Common myeloid progenitor, CD34-positive (primary cell): Measurements from ENCODE around the gene IPCEF1.
"Not testable (repeated sequence)": the region's sequence is repeated elsewhere in the genome, so short reads cannot be mapped to it uniquely, and the experiment has no call there.

Source experiments
- CTCF ChIA-PET: fragments of 350-600 bp; sonication (Branson Sonifier 250); formaldehyde crosslinking; loops from one replicate; lab custom pipeline; 2021; ENCODE audit warnings: antibody characterized with exemption; lab: Charles Lee
- POLR2A ChIA-PET: fragments of 350-600 bp; sonication (Branson Sonifier 250); formaldehyde crosslinking; loops from one replicate; lab custom pipeline; 2021; ENCODE audit warnings: antibody characterized with exemption; lab: Charles Lee
- DNase-seq, 3 donors: peaks; one replicate each; pipeline versions ENCODE4 v3.0.0 to v3.0.0-alpha.2; 2013
- H3K27ac ChIP-seq, 2 experiments: 1 replicate in 1 of 2; 2 replicates in 1 of 2; pipeline ENCODE4 v1.7.0; 2013; ENCODE audit warnings: inconsistent platforms in 2 of 2, low read length in 2 of 2, mild to moderate bottlenecking in 2 of 2, low read depth in 1 of 2, moderate library complexity in 1 of 2; ENCODE audit not compliant: severe bottlenecking in 2 of 2, insufficient read depth in 1 of 2, poor library complexity in 1 of 2
- H3K27me3 ChIP-seq, 5 experiments: replicated peaks in 2 of 5; 1 replicate in 3 of 5; 2 replicates in 2 of 5; pipeline versions ENCODE4 v1.6.1 to v1.7.0; 2013; ENCODE audit warnings: low read length in 4 of 5, mild to moderate bottlenecking in 2 of 5, moderate library complexity in 2 of 5, inconsistent platforms in 1 of 5; ENCODE audit not compliant: insufficient read depth in 5 of 5, control insufficient read depth in 4 of 5
- H3K36me3 ChIP-seq, 4 experiments: 1 replicate in 2 of 4; 2 replicates in 2 of 4; pipeline versions ENCODE4 v1.6.1 to v1.7.0; 2013; ENCODE audit warnings: low read length in 3 of 4, control low read depth in 1 of 4, mild to moderate bottlenecking in 1 of 4; ENCODE audit not compliant: control insufficient read depth in 4 of 4, insufficient read depth in 4 of 4
- H3K4me1 ChIP-seq, 4 experiments: 1 replicate in 3 of 4; 2 replicates in 1 of 4; pipeline versions ENCODE4 v1.6.1 to v1.7.1; 2013; ENCODE audit warnings: low read length in 3 of 4, mild to moderate bottlenecking in 3 of 4, control low read depth in 1 of 4, inconsistent platforms in 1 of 4, moderate library complexity in 1 of 4; ENCODE audit not compliant: control insufficient read depth in 4 of 4, insufficient read depth in 4 of 4; ENCODE audit errors: control extremely low read depth in 1 of 4
- H3K4me3 ChIP-seq, 7 experiments: 1 replicate in 4 of 7; 2 replicates in 3 of 7; pipeline versions ENCODE4 v1.5.1 to v1.7.0; 2013; ENCODE audit warnings: mild to moderate bottlenecking in 7 of 7, low read length in 6 of 7, moderate library complexity in 6 of 7, inconsistent platforms in 2 of 7, low read depth in 2 of 7, control low read depth in 1 of 7; ENCODE audit not compliant: insufficient read depth in 4 of 7, control insufficient read depth in 1 of 7; ENCODE audit errors: extremely low read depth in 1 of 7
- H3K9me3 ChIP-seq, 5 experiments: 1 replicate in 4 of 5; 2 replicates in 1 of 5; pipeline versions ENCODE4 v1.6.1 to v1.7.1; 2013; ENCODE audit warnings: low read length in 4 of 5, mild to moderate bottlenecking in 2 of 5, inconsistent platforms in 1 of 5, low read depth in 1 of 5, moderate library complexity in 1 of 5; ENCODE audit not compliant: control insufficient read depth in 4 of 5, insufficient read depth in 2 of 5; ENCODE audit errors: control extremely low read depth in 1 of 5
- WGBS: methylation state at CpG from one replicate; pipeline ENCODE4 v1.1.5; 2013; ENCODE audit not compliant: insufficient coverage; 5-methylcytosine and 5-hydroxymethylcytosine counted together

Gene IPCEF1

DNA sequence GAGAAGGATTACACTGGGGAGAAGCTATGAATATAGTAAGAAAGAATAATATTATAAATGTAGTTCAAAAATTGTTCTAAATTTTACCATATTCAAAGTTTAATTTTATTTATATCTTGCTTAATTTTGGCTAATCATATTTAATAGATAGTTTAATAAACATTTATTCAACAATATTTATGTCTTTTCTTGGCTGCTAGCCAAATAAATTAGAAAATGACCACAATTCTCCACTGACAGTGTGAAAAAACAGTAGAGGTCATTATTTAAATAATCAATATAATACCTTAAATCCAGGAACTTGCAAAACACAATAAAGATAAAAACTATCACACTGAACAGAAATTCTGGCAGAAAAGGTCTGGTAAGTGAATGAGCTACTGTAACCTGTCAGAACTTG lies 145.9 kb downstream of the IPCEF1 start:
- Histone ChIP-seq H3K36me3 (peaks cover 0 to 9% (median 0%) of the 10 kb centered on the region in 4 experiments), H3K27me3 (no peaks in the 10 kb centered on the region), H3K9me3 (no peaks in the 10 kb centered on the region), H3K27ac (no peak overlapping the region), H3K4me1 (no peaks in the 10 kb centered on the region), H3K4me3 (no peak overlapping the region)
- ChIA-PET CTCF (interaction anchor here (1.1 kb wide), 1 partner anchor 14 kb away, joined by 5 read pairs; no protein-coding TSS in a partner anchor), POLR2A (no interaction called here)
- DNase-seq, result no peak

DNA sequence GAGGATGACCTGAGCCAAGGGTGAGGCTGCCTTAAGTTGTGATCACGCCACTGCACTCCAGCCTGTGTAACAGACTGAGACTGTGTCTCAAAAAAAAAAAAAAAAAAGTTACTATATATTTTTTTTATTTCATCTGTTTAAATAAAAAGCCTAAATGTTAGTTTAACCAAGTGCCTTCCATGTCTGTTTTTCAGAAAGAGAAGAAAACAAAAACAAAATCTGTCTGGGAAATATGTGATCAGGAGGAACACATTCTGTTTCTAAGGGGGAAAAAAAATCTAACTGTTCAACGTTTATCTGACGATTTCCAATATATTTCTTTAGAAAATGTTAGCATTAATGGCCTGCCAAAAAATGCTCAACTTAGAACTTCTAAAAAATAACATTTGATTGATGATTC lies 147.0 kb downstream of the IPCEF1 start:
- Histone ChIP-seq H3K9me3 (no peaks in the 10 kb centered on the region), H3K4me1 (no peaks in the 10 kb centered on the region), H3K27ac (no peak overlapping the region), H3K36me3 (peaks cover 0 to 14% (median 0%) of the 10 kb centered on the region in 4 experiments), H3K4me3 (no peak overlapping the region), H3K27me3 (no peaks in the 10 kb centered on the region)
- DNase-seq, result no peak
- POLR2A ChIA-PET, result no interaction called here
- no CpG with 5 or more reads among the region's 3 CpGs for WGBS
- CTCF ChIA-PET, result no interaction called here

DNA sequence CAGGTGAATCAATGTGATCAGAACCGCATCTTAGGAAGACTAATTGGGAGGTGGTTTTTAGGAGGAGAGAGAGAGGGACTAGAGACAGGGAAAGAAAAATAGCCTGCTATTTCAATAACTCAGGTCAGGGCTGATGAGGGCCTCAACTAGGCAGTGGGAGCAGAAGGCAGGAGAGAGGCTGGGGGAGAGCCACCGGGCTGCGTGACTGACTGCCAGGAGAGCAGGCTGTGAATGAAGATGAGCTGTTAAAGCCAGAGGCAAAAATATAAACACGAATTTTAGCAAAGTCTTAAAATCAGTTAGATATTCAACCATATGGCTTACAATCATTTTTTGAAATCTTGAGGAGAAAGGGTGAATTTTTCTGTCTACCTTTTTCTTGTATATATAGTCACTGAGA lies 149.6 kb downstream of the IPCEF1 start:
- DNase-seq, result no peak
- no peak overlapping the region for H3K4me3 ChIP-seq
- no peaks in the 10 kb centered on the region for H3K27me3 ChIP-seq
- H3K27ac ChIP-seq, result no peak overlapping the region
- WGBS, result no CpG with 5 or more reads among the region's 4 CpGs
- CTCF ChIA-PET, result no interaction called here
- H3K36me3 ChIP-seq, result peaks cover 0 to 14% (median 0%) of the 10 kb centered on the region in 4 experiments
- no peaks in the 10 kb centered on the region for H3K9me3 ChIP-seq
- POLR2A ChIA-PET, result no interaction called here
- H3K4me1 ChIP-seq, result peaks cover 0 to 12% (median 0%) of the 10 kb centered on the region in 4 experiments

DNA sequence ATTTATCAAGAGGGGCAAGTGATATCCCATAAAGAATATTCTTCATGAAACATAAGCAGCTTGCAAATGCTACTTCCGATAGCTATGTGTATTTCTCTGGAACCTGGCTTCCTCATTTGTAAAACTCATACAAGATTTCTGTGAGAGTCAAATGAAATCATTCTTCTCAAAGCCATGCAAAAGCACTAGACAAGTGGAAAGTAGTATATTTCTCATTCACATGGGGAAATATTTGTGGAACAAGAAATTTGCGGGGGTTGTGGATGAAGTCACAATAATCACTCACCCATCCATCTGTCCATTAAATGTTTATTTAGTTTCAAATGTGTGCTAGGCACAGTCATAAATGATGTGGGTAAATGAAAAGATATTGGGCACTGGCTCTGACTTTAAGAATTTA lies 150.5 kb downstream of the IPCEF1 start:
- no peak overlapping the region for H3K4me3 ChIP-seq
- CTCF ChIA-PET, result interaction anchor here (1.0 kb wide), 1 partner anchor 48 kb away, joined by 3 read pairs; no protein-coding TSS in a partner anchor
- WGBS, result no CpG with 5 or more reads among the region's 2 CpGs

DNA sequence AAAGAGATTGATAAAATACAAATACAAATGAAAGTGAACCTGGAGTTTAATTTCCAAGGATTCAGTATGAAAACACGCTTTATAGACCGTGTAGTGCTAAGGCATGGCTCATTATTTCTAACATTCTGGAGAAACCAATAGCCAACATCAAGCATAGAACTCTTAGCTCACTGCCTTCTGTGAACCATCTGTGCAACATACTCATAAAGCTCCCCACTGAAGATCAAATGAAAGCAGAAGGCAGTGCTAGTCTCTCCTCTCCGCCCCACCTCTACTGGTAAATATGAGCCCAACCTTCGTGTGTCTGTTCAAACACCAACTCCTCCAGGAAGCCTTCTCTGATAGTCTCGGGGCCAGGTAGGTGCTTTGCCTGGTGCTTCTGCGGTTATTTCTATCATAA lies 153.6 kb downstream of the IPCEF1 start:
- Histone ChIP-seq H3K4me3 (no peak overlapping the region), H3K36me3 (peaks cover 0 to 14% (median 0%) of the 10 kb centered on the region in 4 experiments), H3K27ac (no peak overlapping the region), H3K9me3 (no peaks in the 10 kb centered on the region), H3K27me3 (no peaks in the 10 kb centered on the region), H3K4me1 (peaks cover 0 to 13% (median 0%) of the 10 kb centered on the region in 4 experiments)
- ChIA-PET CTCF (interaction anchor here (0.9 to 1.3 kb wide), 3 partner anchors 14 to 75 kb away, joined by 3 to 4 read pairs (median 3); no protein-coding TSS in a partner anchor), POLR2A (no interaction called here)
- no peak for DNase-seq
- WGBS, result 94% methylated on average over 2 of the region's 6 CpGs

More for the DNA sequence above, 150.5 kb downstream of the IPCEF1 start:
- Histone ChIP-seq H3K36me3 (peaks cover 0 to 14% (median 0%) of the 10 kb centered on the region in 4 experiments), H3K27me3 (no peaks in the 10 kb centered on the region), H3K27ac (no peak overlapping the region), H3K9me3 (no peaks in the 10 kb centered on the region), H3K4me1 (peaks cover 0 to 13% (median 0%) of the 10 kb centered on the region in 4 experiments)
- POLR2A ChIA-PET, result interaction anchor here (0.6 kb wide), 1 partner anchor 174 kb away, joined by 3 read pairs; no protein-coding TSS in a partner anchor
- DNase-seq, result no peak

DNA sequence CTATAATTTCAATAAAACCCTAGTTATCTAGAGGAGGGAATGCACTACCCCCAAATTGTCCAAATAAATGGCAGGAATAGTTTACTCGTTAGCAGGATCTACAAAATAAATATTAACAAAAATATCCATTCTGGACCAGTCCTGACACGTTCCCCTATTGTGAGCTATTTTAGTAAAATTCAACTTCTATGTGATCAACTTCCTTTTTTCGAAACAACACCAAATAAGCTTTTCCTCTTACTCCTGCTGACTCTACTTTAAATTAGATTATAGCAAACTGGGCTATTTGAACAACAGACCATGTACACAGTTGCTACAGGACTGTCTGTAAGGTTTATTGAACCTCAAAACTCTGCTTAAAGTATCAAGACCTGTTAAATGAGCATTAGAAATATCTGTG lies 154.3 kb downstream of the IPCEF1 start:
- DNase-seq, result peak in 1 of 3 donors; percentile 6
- H3K4me1 ChIP-seq, result peaks cover 0 to 13% (median 0%) of the 10 kb centered on the region in 4 experiments
- no peaks in the 10 kb centered on the region for H3K9me3 ChIP-seq
- ChIA-PET POLR2A (no interaction called here), CTCF (interaction anchor here (1.2 to 1.3 kb wide), 2 partner anchors 15 to 18 kb away, joined by 3 read pairs; no protein-coding TSS in a partner anchor)
- 30% methylated on average over 3 of the region's 3 CpGs for WGBS
- H3K27me3 ChIP-seq, result no peaks in the 10 kb centered on the region
- peaks cover 0 to 11% (median 0%) of the 10 kb centered on the region in 4 experiments for H3K36me3 ChIP-seq
- no peak overlapping the region for H3K27ac ChIP-seq
- no peak overlapping the region for H3K4me3 ChIP-seq

DNA sequence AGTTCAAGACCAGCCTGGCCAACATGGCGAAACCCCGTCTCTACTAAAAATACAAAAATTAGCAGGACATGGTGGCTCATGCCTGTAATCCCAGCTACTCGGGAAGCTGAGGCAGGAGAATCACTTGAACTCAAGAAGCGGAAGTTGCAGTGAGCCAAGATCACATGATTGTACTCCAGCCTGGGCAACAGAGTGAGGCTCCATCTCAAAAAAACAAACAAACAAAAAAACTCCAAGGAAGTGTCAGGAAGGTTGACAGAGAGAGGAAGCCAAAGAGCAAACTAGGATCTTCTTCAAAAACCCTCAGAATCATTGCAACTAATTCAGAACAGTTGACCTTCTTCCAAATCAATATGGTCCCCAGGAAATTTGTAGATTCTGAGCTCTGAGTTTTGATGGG lies 154.9 kb downstream of the IPCEF1 start:
- DNase-seq, H3K9me3 ChIP-seq, H3K27ac ChIP-seq, POLR2A ChIA-PET, H3K27me3 ChIP-seq, H3K4me3 ChIP-seq: not testable (repeated sequence)
- CTCF ChIA-PET, result interaction anchor here (1.2 kb wide), 1 partner anchor 18 kb away, joined by 3 read pairs; no protein-coding TSS in a partner anchor
- peaks cover 0 to 10% (median 0%) of the 10 kb centered on the region in 4 experiments for H3K36me3 ChIP-seq
- 100% methylated on average over 3 of the region's 4 CpGs for WGBS
- peaks cover 0 to 13% (median 0%) of the 10 kb centered on the region in 4 experiments for H3K4me1 ChIP-seq
